ENCODE measurements around the gene OPHN1. TPM values are rescaled to one million over a fixed set of nuclear protein-coding genes. Genes with fewer than 3 reads are reported as not detected.
"Not testable (repeated sequence)": the region's sequence is repeated elsewhere in the genome, so short reads cannot be mapped to it uniquely, and the experiment has no call there.

The OPHN1 gene
- total RNA-seq, 1 donor from 2014 or later = 3.8 TPM

GRCh38 chrX:68377579-68377978, 55.7 kb downstream of the OPHN1 start:
- intact Hi-C loops (cut with micrococcal nuclease); ATAC-seq; DNase-seq: not testable (repeated sequence)

GRCh38 chrX:68376373-68376772, 56.9 kb downstream of the OPHN1 start:
- ATAC-seq = no peak
- intact Hi-C loops (cut with micrococcal nuclease) = no loop called here
- DNase-seq = no peak

- no peak for ATAC-seq
- intact Hi-C loops (cut with micrococcal nuclease) = no loop called here
- no peak for DNase-seq
These were observed 57.5 kb downstream of the OPHN1 start for GRCh38 chrX:68375803-68376202.

GRCh38 chrX:68372665-68373064, 60.6 kb downstream of the OPHN1 start:
- intact Hi-C loops (cut with micrococcal nuclease) = no loop called here
- no peak for DNase-seq
- ATAC-seq = no peak

- intact Hi-C loops (cut with micrococcal nuclease) = no loop called here
- DNase-seq (no peak), ATAC-seq (no peak)
These were observed 63.7 kb downstream of the OPHN1 start for GRCh38 chrX:68369559-68369958.

GRCh38 chrX:68365341-68365740, 68.0 kb downstream of the OPHN1 start:
- ATAC-seq (peak; percentile 72), DNase-seq (no peak)
- intact Hi-C loops (cut with micrococcal nuclease) = no loop called here

GRCh38 chrX:68363984-68364383, 69.3 kb downstream of the OPHN1 start:
- ATAC-seq (no peak), DNase-seq (no peak)
- intact Hi-C loops (cut with micrococcal nuclease) = no loop called here

GRCh38 chrX:68358679-68359078, 74.6 kb downstream of the OPHN1 start:
- DNase-seq (no peak), ATAC-seq (peak; percentile 54)
- intact Hi-C loops (cut with micrococcal nuclease) = no loop called here

GRCh38 chrX:68355629-68355920, 77.7 kb downstream of the OPHN1 start:
- DNase-seq (no peak), ATAC-seq (no peak)
- intact Hi-C loops (cut with micrococcal nuclease) = no loop called here

GRCh38 chrX:68354879-68355628, 78.2 kb downstream of the OPHN1 start:
- intact Hi-C loops (cut with micrococcal nuclease) = no loop called here
- ATAC-seq (no peak), DNase-seq (no peak)

GRCh38 chrX:68345025-68345424, 88.3 kb downstream of the OPHN1 start:
- intact Hi-C loops (cut with micrococcal nuclease) = no loop called here
- no peak for DNase-seq
- ATAC-seq = no peak

- no peak for DNase-seq
- ATAC-seq = no peak
- intact Hi-C loops (cut with micrococcal nuclease) = no loop called here
These were observed 89.7 kb downstream of the OPHN1 start for GRCh38 chrX:68343551-68343950.

- intact Hi-C loops (cut with micrococcal nuclease) = no loop called here
- peak; percentile 64 for ATAC-seq
- DNase-seq = no peak
These were observed 101.0 kb downstream of the OPHN1 start for GRCh38 chrX:68332201-68332731.

GRCh38 chrX:68326841-68327240, 106.5 kb downstream of the OPHN1 start:
- DNase-seq; intact Hi-C loops (cut with micrococcal nuclease); ATAC-seq: not testable (repeated sequence)

- intact Hi-C loops (cut with micrococcal nuclease) = no loop called here
- ATAC-seq = no peak
- no peak for DNase-seq
These were observed 125.5 kb downstream of the OPHN1 start for GRCh38 chrX:68307769-68308168.

GRCh38 chrX:68304602-68305001, 128.7 kb downstream of the OPHN1 start:
- intact Hi-C loops (cut with micrococcal nuclease) = no loop called here
- ATAC-seq (no peak), DNase-seq (no peak)

- no peak for DNase-seq
- ATAC-seq = no peak
- intact Hi-C loops (cut with micrococcal nuclease) = no loop called here
These were observed 133.4 kb downstream of the OPHN1 start for GRCh38 chrX:68299898-68300297.

GRCh38 chrX:68292471-68292870, 140.8 kb downstream of the OPHN1 start:
- ATAC-seq = no peak
- no peak for DNase-seq
- intact Hi-C loops (cut with micrococcal nuclease) = no loop called here

- no peak for ATAC-seq
- no peak for DNase-seq
- intact Hi-C loops (cut with micrococcal nuclease) = no loop called here
These were observed 145.2 kb downstream of the OPHN1 start for GRCh38 chrX:68288127-68288526.

GRCh38 chrX:68287419-68287818, 145.9 kb downstream of the OPHN1 start:
- intact Hi-C loops (cut with micrococcal nuclease) = no loop called here
- no peak for DNase-seq
- no peak for ATAC-seq

GRCh38 chrX:68286980-68287379, 146.3 kb downstream of the OPHN1 start:
- ATAC-seq (no peak), DNase-seq (no peak)
- intact Hi-C loops (cut with micrococcal nuclease) = no loop called here
